Kasumi-1 (cell line): Measurements from ENCODE around the gene AKR7A3.
A peak's percentile ranks its signal among the peaks of the same experiment; 100 is the strongest.

Experiments
- DNase-seq, 2 experiments: peaks; one replicate each; lab custom pipeline; 2025; lab: John Stamatoyannopoulos, UW

AKR7A3 gene

GRCh38 chr1:19251305-19252196 is 37.0 kb downstream of the AKR7A3 start, which contains the start of the genes EMC1 and MRTO4:
Gene EMC1, minus strand, starts transcription at chr1:19251524. Its CDS starts 15 bp downstream, at chr1:19251509.
Gene MRTO4, plus strand, starts transcription at chr1:19251805. Its CDS starts 31 bp downstream, at chr1:19251836.
- DNase-seq = peak; percentile 76 to 78

- no peak for DNase-seq
Observed at GRCh38 chr1:19250629-19251304, 37.8 kb downstream of the AKR7A3 start.

GRCh38 chr1:19240673-19241538 is 47.7 kb downstream of the AKR7A3 start:
- peak; percentile 71 to 72 for DNase-seq

- DNase-seq = no peak
Observed at GRCh38 chr1:19239876-19240275, 48.7 kb downstream of the AKR7A3 start.

GRCh38 chr1:19234224-19234623 is 54.3 kb downstream of the AKR7A3 start:
- DNase-seq = no peak
